Osteoblast (primary cell): ENCODE measurements around the gene OSBPL5. TPM values are rescaled to one million over a fixed set of nuclear protein-coding genes. Genes with fewer than 3 reads are reported as not detected.

ENCODE experiments used
- DNase-seq: peaks from one replicate; pipeline ENCODE4 v3.0.0; 2011; ENCODE audit warnings: low spot score, mixed read lengths; ENCODE audit not compliant: insufficient read length; ENCODE audit errors: missing footprints
- H2AFZ ChIP-seq: 2 replicates; pipeline ENCODE4 v1.6.0; 2011; ENCODE audit warnings: mild to moderate bottlenecking, low read length
- H3K27ac ChIP-seq: 2 replicates; pipeline ENCODE4 v1.5.1; 2011; ENCODE audit warnings: mild to moderate bottlenecking, low read depth, low read length, moderate library complexity
- H3K27me3 ChIP-seq: 2 replicates; pipeline ENCODE4 v1.6.0; 2012; ENCODE audit warnings: mild to moderate bottlenecking, control low read depth, inconsistent platforms, low read length, moderate library complexity; ENCODE audit not compliant: insufficient read depth
- H3K36me3 ChIP-seq: 2 replicates; pipeline ENCODE4 v1.5.1; 2011; ENCODE audit warnings: mild to moderate bottlenecking, low read length, control low read depth, moderate library complexity; ENCODE audit not compliant: insufficient read depth
- H3K4me1 ChIP-seq: 2 replicates; pipeline ENCODE4 v1.5.1; 2011; ENCODE audit warnings: mild to moderate bottlenecking, low read length, control low read depth, moderate library complexity; ENCODE audit not compliant: insufficient read depth
- H3K4me2 ChIP-seq: 2 replicates; pipeline ENCODE4 v1.6.0; 2011; ENCODE audit warnings: mild to moderate bottlenecking, low read length; ENCODE audit not compliant: insufficient read depth
- H3K4me3 ChIP-seq: fragments of 200-600 bp; sonication (generic); 3 replicates; pipeline ENCODE4 v1.5.1; 2012; ENCODE audit warnings: mild to moderate bottlenecking, low read length, inconsistent platforms; ENCODE audit not compliant: insufficient read depth
- H3K79me2 ChIP-seq: 2 replicates; pipeline ENCODE4 v1.6.0; 2012; ENCODE audit warnings: mild to moderate bottlenecking, low read length, control low read depth, inconsistent platforms; ENCODE audit not compliant: insufficient read depth
- H3K9me3 ChIP-seq: 2 replicates; pipeline ENCODE4 v1.5.1; 2011; ENCODE audit warnings: low read depth, low read length, control low read depth
- H4K20me1 ChIP-seq: 2 replicates; pipeline ENCODE4 v1.6.0; 2012; ENCODE audit warnings: mild to moderate bottlenecking, low read length, control low read depth; ENCODE audit not compliant: insufficient read depth
- total RNA-seq: library from RNA; depleted of rRNA; stranded (reverse); fragments of >200 nt; gene quantifications from 2 replicates; pipeline ENCODE4 v1.2.3, GENCODE V29; 2012
- TF ChIP-seq, protein P1 (sequence below): IDR thresholded peaks from 2 replicates; pipeline ENCODE4 v1.5.1; 2011; ENCODE audit warnings: mild to moderate bottlenecking, low read depth, low read length, moderate library complexity; ENCODE audit errors: extremely low read depth

The OSBPL5 gene
- total RNA-seq, 1 donor = 49.9 TPM

GRCh38 chr11:3173795-3174194 lies 8.7 kb upstream of the OSBPL5 start:
- no peak for DNase-seq
- H3K4me2 ChIP-seq = no peak overlapping the region
- H3K27me3 ChIP-seq = no peaks in the 10 kb centered on the region
- H3K79me2 ChIP-seq = no peaks in the 10 kb centered on the region
- H3K4me3 ChIP-seq = no peak overlapping the region
- no peak overlapping the region for H2AFZ ChIP-seq
- H3K27ac ChIP-seq = no peak overlapping the region
- H4K20me1 ChIP-seq = no peaks in the 10 kb centered on the region
- peaks cover 25% of the 10 kb centered on the region for H3K4me1 ChIP-seq
- peaks cover 6% of the 10 kb centered on the region for H3K9me3 ChIP-seq
- no peaks in the 10 kb centered on the region for H3K36me3 ChIP-seq
- TF ChIP-seq, protein P1, sequence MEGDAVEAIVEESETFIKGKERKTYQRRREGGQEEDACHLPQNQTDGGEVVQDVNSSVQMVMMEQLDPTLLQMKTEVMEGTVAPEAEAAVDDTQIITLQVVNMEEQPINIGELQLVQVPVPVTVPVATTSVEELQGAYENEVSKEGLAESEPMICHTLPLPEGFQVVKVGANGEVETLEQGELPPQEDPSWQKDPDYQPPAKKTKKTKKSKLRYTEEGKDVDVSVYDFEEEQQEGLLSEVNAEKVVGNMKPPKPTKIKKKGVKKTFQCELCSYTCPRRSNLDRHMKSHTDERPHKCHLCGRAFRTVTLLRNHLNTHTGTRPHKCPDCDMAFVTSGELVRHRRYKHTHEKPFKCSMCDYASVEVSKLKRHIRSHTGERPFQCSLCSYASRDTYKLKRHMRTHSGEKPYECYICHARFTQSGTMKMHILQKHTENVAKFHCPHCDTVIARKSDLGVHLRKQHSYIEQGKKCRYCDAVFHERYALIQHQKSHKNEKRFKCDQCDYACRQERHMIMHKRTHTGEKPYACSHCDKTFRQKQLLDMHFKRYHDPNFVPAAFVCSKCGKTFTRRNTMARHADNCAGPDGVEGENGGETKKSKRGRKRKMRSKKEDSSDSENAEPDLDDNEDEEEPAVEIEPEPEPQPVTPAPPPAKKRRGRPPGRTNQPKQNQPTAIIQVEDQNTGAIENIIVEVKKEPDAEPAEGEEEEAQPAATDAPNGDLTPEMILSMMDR = no peak

DNA sequence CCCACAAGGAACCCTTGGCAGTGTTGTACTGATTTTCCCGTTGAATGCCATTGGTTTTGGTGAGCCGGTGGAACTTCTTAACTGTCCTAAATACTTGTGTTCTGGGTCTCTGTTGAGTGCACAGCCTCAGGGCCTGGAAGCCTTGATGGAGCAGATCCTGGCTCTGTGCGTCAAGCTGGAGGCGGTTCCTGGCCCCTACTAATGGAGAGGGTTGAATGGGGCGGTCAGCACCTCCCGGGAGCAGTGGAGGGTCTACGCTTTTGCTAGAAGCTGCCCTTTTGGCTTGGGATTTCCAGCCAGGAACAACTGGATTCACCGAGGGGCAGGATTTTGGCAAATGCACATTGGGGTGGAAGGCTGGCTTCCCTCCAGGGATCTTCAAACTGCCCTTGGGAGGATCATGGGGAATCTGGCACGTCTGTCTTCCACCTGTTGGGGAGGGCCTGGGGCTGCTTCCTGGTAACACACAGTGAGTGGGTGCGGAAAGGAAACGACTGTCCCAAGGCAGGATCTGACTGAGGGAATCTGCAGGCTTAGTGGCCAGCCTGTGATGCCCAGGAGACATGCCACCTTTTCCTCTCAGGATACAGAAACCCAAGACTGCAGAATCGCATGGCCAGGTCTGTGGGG lies 6.9 kb upstream of the OSBPL5 start:
- TF ChIP-seq, protein P1 = no peak
- no peak overlapping the region for H2AFZ ChIP-seq
- H3K27me3 ChIP-seq = no peaks in the 10 kb centered on the region
- no peaks in the 10 kb centered on the region for H3K36me3 ChIP-seq
- H3K4me2 ChIP-seq = no peak overlapping the region
- peaks cover 6% of the 10 kb centered on the region for H3K9me3 ChIP-seq
- H3K27ac ChIP-seq = no peak overlapping the region
- peak; percentile 55 for DNase-seq
- H3K79me2 ChIP-seq = no peaks in the 10 kb centered on the region
- H4K20me1 ChIP-seq = no peaks in the 10 kb centered on the region
- H3K4me1 ChIP-seq = peaks cover 15% of the 10 kb centered on the region
- no peak overlapping the region for H3K4me3 ChIP-seq

DNA sequence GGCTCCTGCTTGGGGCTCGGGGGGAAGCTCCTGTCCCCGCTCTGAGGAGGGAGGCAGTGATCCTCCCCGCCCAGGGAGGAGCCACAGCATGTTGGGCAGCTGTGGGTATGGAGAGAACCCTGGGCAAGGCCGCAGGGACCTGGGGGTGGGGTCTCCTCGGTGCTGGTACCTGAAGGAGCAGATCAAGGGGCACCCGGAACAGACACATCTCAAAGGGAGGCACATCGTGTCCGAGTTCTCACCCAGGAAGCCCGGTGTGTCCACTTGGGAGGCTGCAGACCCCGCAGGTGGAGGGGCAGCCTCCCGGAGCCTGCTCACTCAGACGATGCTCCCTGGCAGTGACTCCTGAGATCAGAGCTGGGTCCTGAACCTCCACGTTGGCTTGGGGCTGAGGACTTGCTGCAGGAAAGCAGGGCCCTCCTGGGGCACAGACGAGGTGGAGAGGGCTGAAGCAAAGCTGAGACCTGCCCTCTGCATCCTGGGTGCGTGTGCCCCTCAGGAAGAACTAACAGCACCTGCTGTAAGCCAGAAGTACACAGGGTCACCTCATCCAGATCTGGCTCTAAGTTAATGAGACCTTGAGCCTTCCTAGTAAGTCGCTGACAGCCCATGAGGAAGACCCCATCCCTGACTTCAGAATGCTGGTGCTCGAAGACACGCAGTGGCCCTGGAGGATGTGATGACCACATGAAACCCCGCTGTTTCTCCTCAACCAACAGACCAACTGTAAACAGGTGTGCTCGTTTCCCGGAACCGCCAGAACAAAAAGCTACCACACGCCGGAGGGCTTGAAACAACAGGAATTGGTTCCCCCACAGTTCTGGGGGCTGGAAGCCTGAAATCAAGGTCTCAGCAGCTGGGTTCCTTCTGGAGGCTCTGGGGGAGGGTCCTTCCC lies 5.9 kb upstream of the OSBPL5 start:
- no peak overlapping the region for H3K4me2 ChIP-seq
- no peaks in the 10 kb centered on the region for H3K27me3 ChIP-seq
- TF ChIP-seq, protein P1 = no peak

More for the DNA sequence above, 5.9 kb upstream of the OSBPL5 start:
- DNase-seq = peak; percentile 47
- H3K4me1 ChIP-seq = peaks cover 15% of the 10 kb centered on the region
- H3K27ac ChIP-seq = no peak overlapping the region
- H2AFZ ChIP-seq = no peak overlapping the region
- no peak overlapping the region for H3K4me3 ChIP-seq
- peaks cover 1% of the 10 kb centered on the region for H3K9me3 ChIP-seq
- H4K20me1 ChIP-seq = no peaks in the 10 kb centered on the region
- no peaks in the 10 kb centered on the region for H3K79me2 ChIP-seq
- H3K36me3 ChIP-seq = no peaks in the 10 kb centered on the region
